ENCODE results near the gene SATB2. TPM values are rescaled to one million over a fixed set of nuclear protein-coding genes. Genes with fewer than 3 reads are reported as not detected.

The SATB2 gene
- polyA plus RNA-seq, 1 of the 3 experiments (the other 2 are of a cell fraction), result 0.13 TPM

DNA sequence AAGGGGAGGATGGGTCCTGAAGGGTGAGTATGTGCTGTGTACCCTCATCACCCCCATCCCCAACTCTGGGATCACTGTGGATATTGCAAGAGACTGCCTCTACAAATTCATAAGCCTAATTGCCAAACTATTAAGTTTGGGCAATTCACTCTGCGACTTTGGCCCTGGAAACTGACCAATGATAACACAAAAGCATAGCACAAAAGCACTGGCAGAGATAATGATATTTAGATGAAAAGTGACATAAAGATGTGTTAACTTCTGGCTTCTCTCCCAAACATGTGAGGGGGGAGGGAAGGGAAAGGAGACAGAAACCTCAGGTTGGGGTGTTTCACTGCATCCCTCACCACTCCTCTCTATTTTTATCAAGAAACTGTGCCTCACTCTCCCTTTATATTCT, 150.3 kb downstream of the SATB2 start:
- ChIA-PET CTCF (no interaction called here), POLR2A (no interaction called here)
- H3K9ac ChIP-seq, result no peak overlapping the region
- no peaks in the 10 kb centered on the region for H3K36me3 ChIP-seq (replicated peaks in 1 of 2; ENCODE audit: control insufficient read depth in 1 of 2, insufficient read depth in 2 of 2, low read length in 1 of 2)
- H2AFZ ChIP-seq (ENCODE audit: low read depth), result no peak overlapping the region
- 0 out of 2 replicates have a peak, but pooled peaks cover 5% of the 10 kb centered on the region for H3K27me3 ChIP-seq (ENCODE audit: insufficient read depth)
- WGBS (ENCODE audit: low lambda C conversion rate), result 16% methylated on average over 1 of the region's 1 CpG
- no peak overlapping the region for H3K4me2 ChIP-seq
- H3K9me3 ChIP-seq, result no peaks in the 10 kb centered on the region
- no peak overlapping the region for H3K4me3 ChIP-seq (ENCODE audit: low read depth in 2 of 2, low read length in 1 of 2)
- no peaks in the 10 kb centered on the region for H3K9me2 ChIP-seq
- H3K79me2 ChIP-seq (ENCODE audit: insufficient read depth), result no peaks in the 10 kb centered on the region
- DNase-seq, result no peak
- H3K4me1 ChIP-seq (ENCODE audit: control insufficient read depth in 1 of 2, insufficient read depth in 2 of 2, low read depth in 1 of 2, low read length in 1 of 2), result no peaks in the 10 kb centered on the region; a peak in 1 of 4 replicates
- H4K20me1 ChIP-seq (ENCODE audit: insufficient read depth), result no peaks in the 10 kb centered on the region
- no peak overlapping the region for H3K27ac ChIP-seq (ENCODE audit: low read depth in 2 of 2, low read length in 1 of 2)
- TF ChIP-seq, protein P1, sequence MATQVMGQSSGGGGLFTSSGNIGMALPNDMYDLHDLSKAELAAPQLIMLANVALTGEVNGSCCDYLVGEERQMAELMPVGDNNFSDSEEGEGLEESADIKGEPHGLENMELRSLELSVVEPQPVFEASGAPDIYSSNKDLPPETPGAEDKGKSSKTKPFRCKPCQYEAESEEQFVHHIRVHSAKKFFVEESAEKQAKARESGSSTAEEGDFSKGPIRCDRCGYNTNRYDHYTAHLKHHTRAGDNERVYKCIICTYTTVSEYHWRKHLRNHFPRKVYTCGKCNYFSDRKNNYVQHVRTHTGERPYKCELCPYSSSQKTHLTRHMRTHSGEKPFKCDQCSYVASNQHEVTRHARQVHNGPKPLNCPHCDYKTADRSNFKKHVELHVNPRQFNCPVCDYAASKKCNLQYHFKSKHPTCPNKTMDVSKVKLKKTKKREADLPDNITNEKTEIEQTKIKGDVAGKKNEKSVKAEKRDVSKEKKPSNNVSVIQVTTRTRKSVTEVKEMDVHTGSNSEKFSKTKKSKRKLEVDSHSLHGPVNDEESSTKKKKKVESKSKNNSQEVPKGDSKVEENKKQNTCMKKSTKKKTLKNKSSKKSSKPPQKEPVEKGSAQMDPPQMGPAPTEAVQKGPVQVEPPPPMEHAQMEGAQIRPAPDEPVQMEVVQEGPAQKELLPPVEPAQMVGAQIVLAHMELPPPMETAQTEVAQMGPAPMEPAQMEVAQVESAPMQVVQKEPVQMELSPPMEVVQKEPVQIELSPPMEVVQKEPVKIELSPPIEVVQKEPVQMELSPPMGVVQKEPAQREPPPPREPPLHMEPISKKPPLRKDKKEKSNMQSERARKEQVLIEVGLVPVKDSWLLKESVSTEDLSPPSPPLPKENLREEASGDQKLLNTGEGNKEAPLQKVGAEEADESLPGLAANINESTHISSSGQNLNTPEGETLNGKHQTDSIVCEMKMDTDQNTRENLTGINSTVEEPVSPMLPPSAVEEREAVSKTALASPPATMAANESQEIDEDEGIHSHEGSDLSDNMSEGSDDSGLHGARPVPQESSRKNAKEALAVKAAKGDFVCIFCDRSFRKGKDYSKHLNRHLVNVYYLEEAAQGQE (IDR thresholded peaks at IDR 0.05; ENCODE audit: low read depth, low read length), result no peak
- TF ChIP-seq, protein P2, sequence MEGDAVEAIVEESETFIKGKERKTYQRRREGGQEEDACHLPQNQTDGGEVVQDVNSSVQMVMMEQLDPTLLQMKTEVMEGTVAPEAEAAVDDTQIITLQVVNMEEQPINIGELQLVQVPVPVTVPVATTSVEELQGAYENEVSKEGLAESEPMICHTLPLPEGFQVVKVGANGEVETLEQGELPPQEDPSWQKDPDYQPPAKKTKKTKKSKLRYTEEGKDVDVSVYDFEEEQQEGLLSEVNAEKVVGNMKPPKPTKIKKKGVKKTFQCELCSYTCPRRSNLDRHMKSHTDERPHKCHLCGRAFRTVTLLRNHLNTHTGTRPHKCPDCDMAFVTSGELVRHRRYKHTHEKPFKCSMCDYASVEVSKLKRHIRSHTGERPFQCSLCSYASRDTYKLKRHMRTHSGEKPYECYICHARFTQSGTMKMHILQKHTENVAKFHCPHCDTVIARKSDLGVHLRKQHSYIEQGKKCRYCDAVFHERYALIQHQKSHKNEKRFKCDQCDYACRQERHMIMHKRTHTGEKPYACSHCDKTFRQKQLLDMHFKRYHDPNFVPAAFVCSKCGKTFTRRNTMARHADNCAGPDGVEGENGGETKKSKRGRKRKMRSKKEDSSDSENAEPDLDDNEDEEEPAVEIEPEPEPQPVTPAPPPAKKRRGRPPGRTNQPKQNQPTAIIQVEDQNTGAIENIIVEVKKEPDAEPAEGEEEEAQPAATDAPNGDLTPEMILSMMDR (IDR thresholded peaks at IDR 0.05), result no peak
- TF ChIP-seq, protein P3, sequence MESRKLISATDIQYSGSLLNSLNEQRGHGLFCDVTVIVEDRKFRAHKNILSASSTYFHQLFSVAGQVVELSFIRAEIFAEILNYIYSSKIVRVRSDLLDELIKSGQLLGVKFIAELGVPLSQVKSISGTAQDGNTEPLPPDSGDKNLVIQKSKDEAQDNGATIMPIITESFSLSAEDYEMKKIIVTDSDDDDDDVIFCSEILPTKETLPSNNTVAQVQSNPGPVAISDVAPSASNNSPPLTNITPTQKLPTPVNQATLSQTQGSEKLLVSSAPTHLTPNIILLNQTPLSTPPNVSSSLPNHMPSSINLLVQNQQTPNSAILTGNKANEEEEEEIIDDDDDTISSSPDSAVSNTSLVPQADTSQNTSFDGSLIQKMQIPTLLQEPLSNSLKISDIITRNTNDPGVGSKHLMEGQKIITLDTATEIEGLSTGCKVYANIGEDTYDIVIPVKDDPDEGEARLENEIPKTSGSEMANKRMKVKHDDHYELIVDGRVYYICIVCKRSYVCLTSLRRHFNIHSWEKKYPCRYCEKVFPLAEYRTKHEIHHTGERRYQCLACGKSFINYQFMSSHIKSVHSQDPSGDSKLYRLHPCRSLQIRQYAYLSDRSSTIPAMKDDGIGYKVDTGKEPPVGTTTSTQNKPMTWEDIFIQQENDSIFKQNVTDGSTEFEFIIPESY (IDR thresholded peaks at IDR 0.05; ENCODE audit: borderline replicate concordance, low read depth), result no peak
- TF ChIP-seq RFX5 (IDR thresholded peaks at IDR 0.05; ENCODE audit: low read length) (no peak), NRF1 (IDR thresholded peaks at IDR 0.05; ENCODE audit: low read depth, low read length) (no peak), FOSL2 (IDR thresholded peaks at IDR 0.05; ENCODE audit: borderline replicate concordance, low read depth) (no peak), GABPA (IDR thresholded peaks at IDR 0.05; ENCODE audit: low read depth) (no peak), POLR2AphosphoS5 (IDR thresholded peaks at IDR 0.05; ENCODE audit: low read depth, low read length) (no peak), CHD2 (IDR thresholded peaks at IDR 0.05; ENCODE audit: low read length, partially characterized antibody) (no peak), RAD21 (IDR thresholded peaks at IDR 0.05; ENCODE audit: low read length) (no peak), TEAD4 (IDR thresholded peaks at IDR 0.05; ENCODE audit: borderline replicate concordance, insufficient read depth) (no peak), JUND (IDR thresholded peaks at IDR 0.05) (no peak), FOXJ3 (CRISPR knock-in tag; IDR thresholded peaks at IDR 0.05) (no peak), MXI1 (IDR thresholded peaks at IDR 0.05; ENCODE audit: low read depth, low read length) (no peak), MEF2A (IDR thresholded peaks at IDR 0.05; ENCODE audit: borderline replicate concordance, low read depth) (no peak), GATA2 (CRISPR knock-in tag; IDR thresholded peaks at IDR 0.05) (no peak)
- TF ChIP-seq, protein P4, sequence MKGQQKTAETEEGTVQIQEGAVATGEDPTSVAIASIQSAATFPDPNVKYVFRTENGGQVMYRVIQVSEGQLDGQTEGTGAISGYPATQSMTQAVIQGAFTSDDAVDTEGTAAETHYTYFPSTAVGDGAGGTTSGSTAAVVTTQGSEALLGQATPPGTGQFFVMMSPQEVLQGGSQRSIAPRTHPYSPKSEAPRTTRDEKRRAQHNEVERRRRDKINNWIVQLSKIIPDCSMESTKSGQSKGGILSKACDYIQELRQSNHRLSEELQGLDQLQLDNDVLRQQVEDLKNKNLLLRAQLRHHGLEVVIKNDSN (IDR thresholded peaks at IDR 0.05; ENCODE audit: borderline replicate concordance, low read depth), result no peak
- TF ChIP-seq, protein P5, sequence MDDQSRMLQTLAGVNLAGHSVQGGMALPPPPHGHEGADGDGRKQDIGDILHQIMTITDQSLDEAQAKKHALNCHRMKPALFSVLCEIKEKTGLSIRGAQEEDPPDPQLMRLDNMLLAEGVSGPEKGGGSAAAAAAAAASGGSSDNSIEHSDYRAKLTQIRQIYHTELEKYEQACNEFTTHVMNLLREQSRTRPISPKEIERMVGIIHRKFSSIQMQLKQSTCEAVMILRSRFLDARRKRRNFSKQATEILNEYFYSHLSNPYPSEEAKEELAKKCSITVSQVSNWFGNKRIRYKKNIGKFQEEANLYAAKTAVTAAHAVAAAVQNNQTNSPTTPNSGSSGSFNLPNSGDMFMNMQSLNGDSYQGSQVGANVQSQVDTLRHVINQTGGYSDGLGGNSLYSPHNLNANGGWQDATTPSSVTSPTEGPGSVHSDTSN (IDR thresholded peaks at IDR 0.05), result no peak
- TF ChIP-seq, protein P6, sequence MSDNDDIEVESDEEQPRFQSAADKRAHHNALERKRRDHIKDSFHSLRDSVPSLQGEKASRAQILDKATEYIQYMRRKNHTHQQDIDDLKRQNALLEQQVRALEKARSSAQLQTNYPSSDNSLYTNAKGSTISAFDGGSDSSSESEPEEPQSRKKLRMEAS (IDR thresholded peaks at IDR 0.05; ENCODE audit: low read depth), result no peak
- no peaks in the 10 kb centered on the region for H3F3A ChIP-seq (replicated peaks; ENCODE audit: insufficient read depth)
